Neural progenitor cell (in vitro differentiated cells): ENCODE data around the gene GSK3A. TPM values are rescaled to one million over a fixed set of nuclear protein-coding genes. Genes with fewer than 3 reads are reported as not detected.

Experiments used
- DNase-seq: peaks from one replicate; pipeline ENCODE4 v3.0.0-alpha.2; 2016; ENCODE audit warnings: low spot score
- H2AFZ ChIP-seq: fragments of 200-600 bp; sonication (generic); replicated peaks from 2 replicates; pipeline ENCODE4 v1.6.1; 2016; ENCODE audit warnings: antibody characterized with exemption
- H3F3A ChIP-seq: fragments of 200-600 bp; sonication (generic); 2 replicates; pipeline ENCODE4 v1.6.1; 2016; ENCODE audit warnings: antibody characterized with exemption, low read depth
- H3K27ac ChIP-seq: fragments of 200-600 bp; sonication (generic); 2 replicates; pipeline ENCODE4 v1.5.1; 2016; ENCODE audit warnings: mild to moderate bottlenecking
- H3K27me3 ChIP-seq: fragments of 200-600 bp; sonication (generic); 2 replicates; pipeline ENCODE4 v1.6.1; 2016; ENCODE audit warnings: mild to moderate bottlenecking, moderate library complexity
- H3K36me3 ChIP-seq: fragments of 200-600 bp; sonication (generic); 2 replicates; pipeline ENCODE4 v1.5.1; 2016
- H3K4me1 ChIP-seq: fragments of 200-600 bp; sonication (generic); 2 replicates; pipeline ENCODE4 v1.6.1; 2016; ENCODE audit warnings: mixed run types
- H3K4me2 ChIP-seq: fragments of 200-600 bp; sonication (generic); 2 replicates; pipeline ENCODE4 v1.6.1; 2016
- H3K4me3 ChIP-seq: fragments of 200-600 bp; sonication (generic); 2 replicates; pipeline ENCODE4 v1.5.1; 2016
- H3K79me2 ChIP-seq: fragments of 200-600 bp; sonication (generic); 2 replicates; pipeline ENCODE4 v1.6.1; 2016; ENCODE audit warnings: low read depth
- H3K9ac ChIP-seq: fragments of 200-600 bp; sonication (generic); 2 replicates; pipeline ENCODE4 v1.6.1; 2016
- H3K9me3 ChIP-seq: fragments of 200-600 bp; sonication (generic); 2 replicates; pipeline ENCODE4 v1.5.1; 2016; ENCODE audit warnings: low read depth
- H4K20me1 ChIP-seq: fragments of 200-600 bp; sonication (generic); 2 replicates; pipeline ENCODE4 v1.6.1; 2016; ENCODE audit warnings: low read depth
- H3K27ac Mint-ChIP-seq: 3 replicates; pipeline ENCODE4 v1.8.0; 2021; ENCODE audit warnings: mixed read lengths
- H3K27me3 Mint-ChIP-seq: 2 replicates; pipeline ENCODE4 v1.8.0; 2022; ENCODE audit warnings: low read depth, mild to moderate bottlenecking, inconsistent platforms, moderate library complexity, mixed read lengths; ENCODE audit not compliant: insufficient read depth
- H3K36me3 Mint-ChIP-seq: 3 replicates; pipeline ENCODE4 v1.8.0; 2021; ENCODE audit warnings: mixed read lengths
- H3K4me1 Mint-ChIP-seq: 3 replicates; pipeline ENCODE4 v1.8.0; 2021; ENCODE audit warnings: mixed read lengths
- H3K4me3 Mint-ChIP-seq: 3 replicates; pipeline ENCODE4 v1.8.0; 2021; ENCODE audit warnings: mild to moderate bottlenecking, moderate library complexity, mixed read lengths
- H3K9me3 Mint-ChIP-seq: 3 replicates; pipeline ENCODE4 v1.8.0; 2020; ENCODE audit warnings: mixed read lengths
- EZH2 ChIP-seq: fragments of 200-600 bp; sonication (generic); IDR thresholded peaks from 2 replicates; pipeline ENCODE4 v1.6.1; 2017; ENCODE audit warnings: antibody characterized with exemption, mild to moderate bottlenecking, moderate library complexity
- EZH2phosphoT487 ChIP-seq: fragments of 200-600 bp; sonication (generic); IDR thresholded peaks from 2 replicates; pipeline ENCODE4 v1.6.1; 2017; ENCODE audit warnings: antibody characterized with exemption
- total RNA-seq: library from RNA; depleted of rRNA; stranded (reverse); fragments of >200 nt; gene quantifications from 2 replicates; pipeline ENCODE4 v1.2.3, GENCODE V29; 2015; ENCODE audit warnings: low replicate concordance
- TF ChIP-seq, protein P1 (sequence below): fragments of 200-600 bp; sonication (generic); IDR thresholded peaks from 2 replicates; pipeline ENCODE4 v1.5.1; 2017; ENCODE audit warnings: antibody characterized with exemption, mild to moderate bottlenecking

Gene GSK3A
- total RNA-seq, 1 donor from 2014 or later: 22.5 TPM

DNA sequence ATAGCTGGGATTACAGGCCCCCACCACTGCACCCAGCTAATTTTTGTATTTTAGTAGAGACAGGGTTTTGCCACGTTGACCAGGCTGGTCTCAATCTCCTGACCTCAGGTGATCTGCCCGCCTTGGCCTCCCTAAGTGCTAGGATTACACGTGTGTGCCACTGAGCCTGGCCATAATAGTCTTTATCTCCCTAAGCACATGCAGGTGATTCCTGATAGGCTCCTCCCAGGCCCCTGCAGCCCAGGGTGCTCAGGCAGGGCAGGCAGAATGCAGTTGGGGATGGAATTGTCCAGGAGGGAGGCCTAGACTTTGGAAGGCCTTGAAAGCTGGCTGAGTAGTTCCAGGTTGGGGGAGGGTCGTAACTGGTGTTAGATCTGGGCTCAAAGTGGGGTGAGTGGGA lies 13.8 kb downstream of the GSK3A start:
- H4K20me1 ChIP-seq: peaks cover 57% of the 10 kb centered on the region
- no peaks in the 10 kb centered on the region for H3K9me3 ChIP-seq
- peaks cover 8% of the 10 kb centered on the region for H3F3A ChIP-seq
- H3K4me3 ChIP-seq: no peak overlapping the region
- DNase-seq: no peak
- Mint-ChIP-seq H3K27ac (no peak overlapping the region), H3K4me3 (no peak overlapping the region), H3K9me3 (no peaks in the 10 kb centered on the region), H3K27me3 (peaks cover 3% of the 10 kb centered on the region), H3K36me3 (peaks cover 37% of the 10 kb centered on the region), H3K4me1 (peaks cover 8% of the 10 kb centered on the region)
- H3K4me2 ChIP-seq: no peak overlapping the region
- H3K79me2 ChIP-seq: no peaks in the 10 kb centered on the region
- no peak overlapping the region for H3K9ac ChIP-seq
- H3K4me1 ChIP-seq: no peaks in the 10 kb centered on the region
- no peaks in the 10 kb centered on the region for H3K36me3 ChIP-seq
- no peak overlapping the region for H2AFZ ChIP-seq
- H3K27me3 ChIP-seq: no peaks in the 10 kb centered on the region
- TF ChIP-seq, protein P1, sequence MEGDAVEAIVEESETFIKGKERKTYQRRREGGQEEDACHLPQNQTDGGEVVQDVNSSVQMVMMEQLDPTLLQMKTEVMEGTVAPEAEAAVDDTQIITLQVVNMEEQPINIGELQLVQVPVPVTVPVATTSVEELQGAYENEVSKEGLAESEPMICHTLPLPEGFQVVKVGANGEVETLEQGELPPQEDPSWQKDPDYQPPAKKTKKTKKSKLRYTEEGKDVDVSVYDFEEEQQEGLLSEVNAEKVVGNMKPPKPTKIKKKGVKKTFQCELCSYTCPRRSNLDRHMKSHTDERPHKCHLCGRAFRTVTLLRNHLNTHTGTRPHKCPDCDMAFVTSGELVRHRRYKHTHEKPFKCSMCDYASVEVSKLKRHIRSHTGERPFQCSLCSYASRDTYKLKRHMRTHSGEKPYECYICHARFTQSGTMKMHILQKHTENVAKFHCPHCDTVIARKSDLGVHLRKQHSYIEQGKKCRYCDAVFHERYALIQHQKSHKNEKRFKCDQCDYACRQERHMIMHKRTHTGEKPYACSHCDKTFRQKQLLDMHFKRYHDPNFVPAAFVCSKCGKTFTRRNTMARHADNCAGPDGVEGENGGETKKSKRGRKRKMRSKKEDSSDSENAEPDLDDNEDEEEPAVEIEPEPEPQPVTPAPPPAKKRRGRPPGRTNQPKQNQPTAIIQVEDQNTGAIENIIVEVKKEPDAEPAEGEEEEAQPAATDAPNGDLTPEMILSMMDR: no peak
- no peak for TF ChIP-seq EZH2phosphoT487
- TF ChIP-seq EZH2: no peak
- H3K27ac ChIP-seq: no peak overlapping the region

DNA sequence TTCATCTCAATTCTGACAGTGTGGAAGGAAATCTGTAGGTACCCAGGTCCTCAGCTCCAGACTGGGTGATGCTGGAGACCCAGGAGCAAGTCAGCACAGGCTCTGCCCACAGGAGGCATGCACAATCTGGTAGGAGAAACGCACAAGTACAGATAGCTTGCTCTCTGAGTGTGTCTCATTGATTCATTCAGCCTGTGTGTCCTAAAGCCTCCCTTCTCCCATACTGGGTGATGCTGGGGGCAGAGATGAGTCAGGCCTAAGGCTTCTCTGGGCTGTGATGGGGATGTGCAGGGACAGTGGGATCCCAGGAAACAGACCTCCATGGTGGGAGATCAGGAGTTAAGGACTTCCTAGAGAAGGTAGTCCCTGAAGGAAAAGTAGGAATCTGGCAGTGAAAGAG lies 15.5 kb downstream of the GSK3A start:
- peaks cover 16% of the 10 kb centered on the region for H3K79me2 ChIP-seq
- Mint-ChIP-seq H3K36me3 (peaks cover 34% of the 10 kb centered on the region), H3K27ac (no peak overlapping the region), H3K27me3 (peaks cover 3% of the 10 kb centered on the region), H3K4me3 (no peak overlapping the region), H3K9me3 (no peaks in the 10 kb centered on the region), H3K4me1 (peaks cover 8% of the 10 kb centered on the region)
- DNase-seq: no peak
- H3K9ac ChIP-seq: no peak overlapping the region
- H2AFZ ChIP-seq: no peak overlapping the region
- no peaks in the 10 kb centered on the region for H3K9me3 ChIP-seq
- no peak overlapping the region for H3K4me2 ChIP-seq
- TF ChIP-seq EZH2phosphoT487 (no peak), EZH2 (no peak)
- TF ChIP-seq, protein P1: no peak
- H3K4me1 ChIP-seq: no peaks in the 10 kb centered on the region
- H3K27ac ChIP-seq: no peak overlapping the region
- peaks cover 48% of the 10 kb centered on the region for H4K20me1 ChIP-seq
- H3K36me3 ChIP-seq: no peaks in the 10 kb centered on the region
- H3F3A ChIP-seq: peaks cover 2% of the 10 kb centered on the region
- H3K27me3 ChIP-seq: no peaks in the 10 kb centered on the region
- H3K4me3 ChIP-seq: no peak overlapping the region

DNA sequence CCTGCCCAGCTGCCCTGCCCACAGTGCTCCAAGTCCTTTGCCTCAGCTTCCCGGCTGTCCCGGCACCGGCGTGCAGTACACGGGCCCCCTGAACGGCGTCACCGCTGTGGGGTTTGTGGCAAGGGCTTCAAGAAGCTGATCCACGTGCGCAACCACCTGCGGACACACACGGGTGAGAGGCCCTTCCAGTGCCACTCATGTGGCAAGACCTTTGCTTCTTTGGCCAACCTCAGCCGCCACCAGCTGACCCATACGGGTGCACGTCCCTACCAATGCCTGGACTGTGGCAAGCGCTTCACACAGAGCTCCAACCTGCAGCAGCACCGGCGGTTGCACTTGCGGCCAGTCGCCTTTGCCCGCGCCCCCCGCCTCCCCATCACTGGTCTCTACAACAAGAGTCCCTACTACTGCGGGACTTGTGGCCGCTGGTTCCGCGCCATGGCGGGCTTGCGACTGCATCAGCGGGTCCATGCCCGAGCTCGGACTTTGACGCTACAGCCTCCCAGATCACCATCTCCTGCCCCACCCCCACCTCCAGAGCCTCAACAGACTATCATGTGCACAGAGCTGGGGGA lies 16.6 kb downstream of the GSK3A start:
- Histone ChIP-seq H3K9ac (no peak overlapping the region), H3F3A (peaks cover 3% of the 10 kb centered on the region), H3K9me3 (no peaks in the 10 kb centered on the region), H3K4me2 (no peak overlapping the region), H2AFZ (no peak overlapping the region), H3K4me1 (peaks cover 5% of the 10 kb centered on the region), H3K4me3 (no peak overlapping the region), H4K20me1 (peaks cover 39% of the 10 kb centered on the region), H3K27me3 (no peaks in the 10 kb centered on the region), H3K36me3 (no peaks in the 10 kb centered on the region), H3K27ac (no peak overlapping the region), H3K79me2 (peaks cover 27% of the 10 kb centered on the region)
- no peaks in the 10 kb centered on the region for H3K9me3 Mint-ChIP-seq
- peaks cover 11% of the 10 kb centered on the region for H3K4me1 Mint-ChIP-seq
- TF ChIP-seq, protein P1: no peak
- TF ChIP-seq EZH2phosphoT487 (no peak), EZH2 (no peak)
- H3K4me3 Mint-ChIP-seq: no peak overlapping the region
- peaks cover 30% of the 10 kb centered on the region for H3K36me3 Mint-ChIP-seq
- peaks cover 3% of the 10 kb centered on the region for H3K27me3 Mint-ChIP-seq
- no peak overlapping the region for H3K27ac Mint-ChIP-seq
- DNase-seq: no peak
